GM21360 (cell line): ENCODE results near the gene TBRG4.

Experiments
- ATAC-seq: cut with Tn5 transposase; IDR thresholded peaks from one replicate; pipeline ENCODE4 v1.9.1; 2021; ENCODE audit warnings: mild to moderate bottlenecking, moderate library complexity; ENCODE audit not compliant: unreplicated experiment

Gene TBRG4

DNA sequence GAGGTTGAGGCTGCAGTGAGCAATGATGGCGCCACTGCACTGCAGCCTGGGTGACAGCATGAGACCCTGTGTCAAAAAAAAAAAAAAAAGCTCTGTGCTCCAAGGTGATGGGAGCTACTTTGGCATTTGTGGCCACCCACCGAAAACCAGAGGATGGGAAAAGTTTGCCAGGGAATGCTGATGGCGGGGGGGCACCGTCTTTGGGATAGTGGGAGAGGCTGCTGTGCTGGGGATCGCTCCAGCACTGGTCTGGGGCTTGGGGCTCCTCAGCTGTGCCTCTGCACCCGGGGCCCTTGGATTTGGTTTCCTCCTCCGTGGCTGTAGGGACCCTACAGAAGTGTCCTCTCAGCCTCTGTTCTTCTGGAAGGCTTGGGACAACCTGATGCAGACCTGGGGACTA, 34.4 kb upstream of the TBRG4 start:
- ATAC-seq, result no peak

DNA sequence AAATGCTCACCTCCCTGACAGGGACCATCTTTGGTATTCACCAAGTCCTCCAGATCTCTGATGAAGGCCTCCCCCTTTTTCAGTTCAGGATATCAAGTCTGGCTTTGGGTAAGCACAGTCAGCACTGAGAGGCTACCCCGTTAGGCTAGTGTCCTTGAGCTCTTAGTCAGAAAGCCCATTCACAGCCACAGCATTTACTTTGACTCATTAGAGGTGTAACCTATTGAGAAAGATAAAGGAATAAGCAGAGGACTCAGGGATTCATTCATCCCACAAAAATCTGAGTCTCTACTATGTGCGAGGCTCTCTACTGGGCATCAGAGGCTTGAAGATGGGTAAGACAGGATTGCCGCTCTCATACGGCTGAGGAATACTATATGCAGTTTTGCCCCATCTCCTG, 32.1 kb upstream of the TBRG4 start:
- no peak for ATAC-seq

DNA sequence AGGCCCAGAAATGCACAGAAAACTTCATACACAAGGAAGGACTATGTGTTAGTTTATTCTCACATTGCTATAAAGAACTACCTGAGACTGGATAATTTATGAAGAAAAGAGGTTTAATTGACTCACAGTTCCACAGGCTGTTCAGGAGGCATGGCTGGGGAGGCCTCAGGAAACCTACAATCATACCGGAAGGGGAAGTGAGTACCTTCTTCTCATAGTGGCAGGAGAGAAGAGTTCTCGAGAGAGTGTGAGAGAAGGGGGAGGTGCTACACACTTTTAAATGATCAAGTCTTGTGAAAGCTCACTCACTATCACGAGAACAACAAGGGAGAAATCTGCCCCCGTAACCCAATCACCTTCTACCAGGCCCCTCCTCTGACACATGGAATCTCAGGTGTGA, 29.3 kb upstream of the TBRG4 start:
- ATAC-seq, result no peak

DNA sequence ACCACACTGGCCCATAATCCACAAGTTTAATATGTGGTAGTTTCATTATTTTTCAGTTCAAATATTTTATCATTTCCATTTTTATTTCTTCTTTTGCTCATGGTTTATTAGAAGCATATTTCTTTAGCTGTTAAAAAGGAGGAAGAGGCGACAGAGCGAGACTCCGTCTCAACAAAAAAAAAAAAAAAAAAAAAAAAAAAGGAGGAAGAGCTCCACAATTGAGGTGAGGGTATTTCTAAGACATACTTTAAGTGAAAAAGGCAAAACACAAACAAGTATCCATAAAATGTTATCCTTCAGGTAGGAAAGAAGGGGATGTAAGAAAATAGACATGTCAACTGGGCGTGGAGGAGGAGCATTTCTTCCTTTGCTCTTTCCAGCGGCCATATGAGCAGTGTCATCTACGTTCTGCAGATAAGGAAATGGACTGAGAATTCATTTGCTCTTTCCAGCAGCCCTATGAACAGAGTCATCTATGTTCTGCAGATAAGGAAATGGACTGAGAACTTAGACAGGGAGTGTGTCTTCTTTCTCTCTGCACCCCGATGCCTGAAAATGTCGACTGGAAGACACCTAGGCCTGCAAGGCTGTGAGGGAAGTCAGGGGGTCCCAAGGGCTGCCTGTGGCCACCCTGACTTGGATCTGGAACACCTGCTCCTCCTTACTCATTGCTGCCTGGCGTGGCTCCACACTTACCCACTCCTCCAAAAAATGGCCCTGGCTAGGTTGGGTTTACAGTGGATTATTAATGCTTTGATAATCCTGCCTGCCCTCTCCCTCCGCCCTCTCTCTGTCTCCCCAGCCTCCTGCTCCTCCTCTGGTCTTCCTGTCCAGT, 27.2 kb upstream of the TBRG4 start:
- ATAC-seq, result no peak

DNA sequence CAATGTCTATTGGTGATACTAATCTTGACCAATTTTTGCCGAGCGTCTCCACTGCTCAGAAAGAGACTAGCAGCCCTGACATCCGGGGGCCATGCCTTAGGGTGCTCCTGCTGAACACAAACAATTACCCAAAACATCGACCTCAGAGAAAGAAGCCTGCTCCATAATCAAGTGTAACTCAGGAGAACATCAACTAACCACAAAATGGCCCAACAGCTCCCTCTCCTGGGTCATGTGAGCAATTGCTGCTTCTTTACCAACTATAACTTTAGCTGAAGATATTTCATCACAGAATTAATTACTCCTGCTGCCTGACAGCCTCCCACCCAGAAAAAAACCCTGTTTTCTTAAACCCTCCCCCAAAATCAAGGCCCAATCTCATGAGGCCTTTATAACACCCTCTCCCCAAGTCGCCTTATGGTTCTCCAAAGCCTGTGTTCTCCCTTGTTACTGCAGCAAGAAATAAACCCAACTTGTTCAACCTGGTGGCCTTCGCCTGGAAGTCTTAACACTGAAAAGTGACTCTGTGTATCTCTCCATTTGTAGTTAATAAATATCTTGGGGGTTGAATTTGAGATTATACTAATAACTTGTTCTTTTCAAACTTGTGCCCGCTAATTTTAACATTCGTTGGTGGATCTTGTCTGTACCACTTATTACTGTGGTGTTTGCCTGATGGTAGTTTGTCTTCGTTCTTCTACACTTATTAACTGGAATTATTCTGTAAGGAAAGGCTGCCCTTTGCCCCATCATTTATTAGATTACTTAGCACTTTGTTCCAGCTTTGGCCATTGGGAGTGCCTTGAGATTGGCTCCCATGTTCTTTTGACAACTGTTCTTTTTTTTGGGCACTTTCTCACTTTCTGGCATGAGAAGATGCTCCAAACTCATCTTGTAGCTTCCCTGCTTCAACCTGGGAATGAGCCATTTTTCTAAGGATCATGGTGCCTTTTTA, 24.9 kb upstream of the TBRG4 start:
- no peak for ATAC-seq

DNA sequence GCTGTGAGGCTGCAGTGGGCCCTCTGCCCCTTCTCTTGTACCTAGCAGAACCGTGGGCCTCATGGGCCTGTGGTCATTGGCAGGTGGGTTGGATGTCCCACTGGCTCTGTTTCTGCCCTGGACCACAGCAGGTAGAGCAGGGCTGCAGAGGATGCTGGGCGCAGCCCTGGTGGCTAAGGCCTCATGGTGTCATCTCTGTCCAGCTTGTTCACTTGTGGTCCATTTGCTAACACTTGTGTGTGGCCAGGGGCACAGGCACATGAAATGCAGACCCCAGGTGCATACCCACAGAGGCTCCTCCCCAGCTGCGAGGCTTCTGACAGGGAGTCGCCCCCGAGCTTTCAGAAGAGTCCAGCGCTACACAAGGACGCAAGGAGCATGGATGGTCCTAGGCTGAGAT, 22.4 kb upstream of the TBRG4 start:
- ATAC-seq, result no peak

DNA sequence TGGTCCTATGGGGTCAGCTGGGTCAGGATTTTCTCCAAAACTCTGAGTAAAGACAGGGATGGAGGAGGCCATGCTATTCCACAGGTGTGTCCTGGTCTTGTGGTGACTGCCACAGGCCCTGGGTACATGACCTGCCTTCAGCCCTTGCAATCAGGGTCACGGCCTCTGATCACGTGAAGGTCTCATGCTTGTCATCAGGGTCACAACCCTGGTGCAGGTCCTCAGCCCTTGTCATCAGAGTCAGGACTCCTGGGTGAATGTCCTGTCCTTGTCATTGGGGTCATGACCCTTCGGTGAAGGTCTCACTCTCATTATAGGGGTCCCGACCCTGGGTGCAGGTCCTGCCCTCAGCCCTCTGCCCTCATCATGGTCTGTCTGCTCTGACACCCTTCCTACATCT, 21.9 kb upstream of the TBRG4 start:
- ATAC-seq, result no peak

DNA sequence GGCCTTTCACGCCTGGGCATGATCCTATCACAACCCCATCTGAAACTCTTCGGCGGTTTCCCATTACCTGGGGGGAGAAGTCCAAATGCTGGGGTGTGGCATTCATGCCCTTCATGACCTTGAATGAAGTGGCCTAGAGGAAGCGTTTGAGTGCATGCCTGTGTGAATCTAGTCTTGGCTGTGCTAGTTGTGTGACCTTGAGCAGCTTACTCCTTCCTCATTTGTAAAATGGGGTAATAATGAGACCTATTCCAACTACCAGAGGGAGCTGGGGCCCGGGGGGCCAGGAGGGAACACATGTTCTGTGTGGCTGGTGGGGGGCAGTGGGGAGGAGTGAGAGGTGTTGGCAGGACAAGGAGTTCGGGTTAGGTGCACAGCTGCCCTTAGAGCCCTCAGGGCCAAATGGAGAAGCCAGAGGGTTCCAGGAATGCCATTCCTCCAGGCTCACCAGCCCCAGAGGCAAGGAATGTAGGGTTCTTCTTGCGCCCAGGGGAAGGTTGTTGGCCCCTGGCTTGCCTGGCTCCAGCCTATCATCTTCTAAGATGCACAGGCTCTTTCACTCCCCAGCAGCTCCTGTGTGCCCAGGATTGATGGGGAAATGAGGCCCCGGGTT, 21.3 kb upstream of the TBRG4 start:
- no peak for ATAC-seq

DNA sequence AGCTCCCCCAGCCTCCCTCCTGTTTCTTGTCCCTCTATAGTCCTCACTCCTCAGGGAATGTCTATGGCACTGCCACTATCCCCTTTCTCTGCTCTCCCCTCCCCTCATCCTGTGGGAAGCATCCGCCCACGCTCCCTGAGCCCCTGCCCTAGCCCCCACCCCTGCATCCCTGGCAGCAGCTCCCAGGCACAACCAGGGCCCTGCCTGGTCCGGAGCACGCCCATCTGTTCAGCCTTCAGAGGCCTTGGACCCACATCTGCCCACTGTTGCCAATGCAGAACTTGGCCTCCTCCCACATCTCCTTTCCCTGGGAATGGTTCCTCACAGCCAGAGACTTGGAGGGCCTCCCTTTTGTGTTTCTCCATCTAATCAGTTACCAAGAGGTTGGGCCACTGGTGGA, 20.4 kb upstream of the TBRG4 start:
- ATAC-seq, result no peak

DNA sequence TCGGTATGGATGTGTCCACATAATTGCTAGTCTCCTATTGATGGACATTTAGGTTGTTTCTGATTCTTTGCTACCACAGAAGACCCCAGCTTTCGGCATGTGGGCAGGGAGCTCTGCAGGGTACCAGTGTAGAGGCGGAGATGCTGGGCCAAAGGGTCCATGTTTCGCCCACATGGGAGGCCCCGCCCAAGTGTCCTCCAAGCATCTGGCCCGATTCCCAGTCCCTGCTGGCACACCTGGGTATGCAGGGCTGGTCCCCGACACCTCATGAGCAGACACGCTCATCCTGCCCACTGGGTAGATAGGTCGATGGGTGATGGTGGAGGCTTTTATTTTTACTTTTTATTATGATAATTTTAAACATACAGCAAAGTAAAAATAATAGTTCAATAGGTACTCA, 19.4 kb upstream of the TBRG4 start:
- no peak for ATAC-seq

DNA sequence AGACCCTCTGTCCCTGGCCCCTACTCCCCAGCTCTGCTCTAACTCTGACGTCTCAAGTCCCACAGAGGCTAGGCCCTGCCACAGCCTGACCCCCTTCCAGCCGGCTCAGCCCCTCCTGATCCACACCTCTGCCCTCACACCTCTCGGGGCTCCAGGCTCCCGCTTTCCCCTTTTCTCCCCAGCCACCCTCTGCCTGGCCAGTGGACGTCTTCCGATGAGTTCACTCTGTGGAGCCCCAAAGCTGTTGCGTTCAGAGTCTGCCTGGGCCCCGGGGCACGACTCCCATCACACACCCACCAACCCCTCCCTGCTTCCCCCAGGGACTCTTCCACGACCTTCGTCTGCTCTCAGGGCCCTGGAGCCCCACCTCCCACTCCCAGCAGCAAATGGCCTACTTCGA, 18.4 kb upstream of the TBRG4 start:
- ATAC-seq, result no peak

DNA sequence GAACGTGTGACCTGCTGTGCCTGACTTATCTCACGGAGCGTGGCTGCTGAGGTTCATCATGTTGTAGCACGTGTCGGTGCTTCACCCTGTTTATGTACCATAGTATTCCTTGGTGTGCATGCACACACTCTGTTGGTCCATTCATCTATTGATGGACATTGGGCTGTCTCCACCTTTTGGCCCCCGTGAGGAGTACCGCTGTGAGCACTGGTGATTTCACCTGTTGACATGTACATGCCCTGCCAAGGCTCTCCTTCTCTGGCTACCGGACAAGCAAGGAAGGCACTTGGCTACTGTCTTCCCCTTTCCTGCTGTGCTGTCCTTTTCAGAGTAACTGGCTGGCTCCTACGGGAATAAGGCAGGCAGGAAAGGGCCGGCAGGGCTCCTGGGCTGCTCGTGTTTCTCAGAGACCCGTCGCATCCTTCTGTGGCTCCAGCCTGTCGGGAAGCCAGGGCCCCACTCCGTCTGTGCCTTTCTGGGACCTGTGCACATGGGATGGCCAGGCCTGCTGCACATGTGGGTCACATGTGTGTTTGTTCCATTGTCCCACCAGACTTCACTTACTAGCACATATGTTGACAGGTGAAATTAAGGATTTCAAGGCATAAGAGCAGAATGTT, 17.8 kb upstream of the TBRG4 start:
- no peak for ATAC-seq

DNA sequence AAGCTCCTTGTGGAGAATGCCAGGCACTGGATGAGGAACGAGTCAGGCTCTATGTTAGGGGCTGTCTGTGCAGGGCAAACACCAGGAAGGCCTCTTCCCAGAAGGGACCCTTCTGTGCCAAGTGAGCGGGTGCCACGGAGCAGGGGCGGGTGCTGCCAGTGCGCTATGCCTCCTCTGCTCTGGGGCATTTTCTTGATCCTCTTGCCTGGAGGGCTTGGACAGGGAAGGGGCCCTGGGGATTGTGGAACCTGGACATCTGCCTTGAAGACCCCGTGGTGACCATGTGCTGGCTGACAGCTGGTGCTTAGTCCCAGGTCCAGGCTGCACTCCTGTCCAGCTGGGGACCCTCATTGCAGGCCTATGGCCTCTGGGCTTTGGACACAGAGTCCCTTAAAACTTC, 15.4 kb upstream of the TBRG4 start:
- ATAC-seq, result no peak

DNA sequence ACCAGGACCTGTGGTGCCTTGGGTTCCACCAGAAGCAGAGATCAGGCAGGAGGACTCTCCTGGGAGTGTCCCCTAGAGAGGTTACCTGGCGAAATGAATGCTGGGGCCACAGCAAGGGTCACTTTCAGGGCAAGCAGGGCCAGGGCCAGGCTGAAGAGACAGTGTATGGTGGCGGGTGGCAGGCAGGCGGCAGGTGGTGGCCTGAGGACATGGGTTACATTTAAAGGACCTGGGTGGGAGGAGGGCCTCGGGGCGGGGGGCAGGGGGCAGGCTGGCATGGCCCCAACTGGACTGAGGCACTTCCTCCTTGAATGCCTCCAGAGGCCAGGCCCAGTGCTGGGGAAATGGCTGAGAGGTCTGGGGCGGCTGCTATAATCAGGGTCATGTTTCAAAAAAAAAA, 14.7 kb upstream of the TBRG4 start:
- no peak for ATAC-seq

DNA sequence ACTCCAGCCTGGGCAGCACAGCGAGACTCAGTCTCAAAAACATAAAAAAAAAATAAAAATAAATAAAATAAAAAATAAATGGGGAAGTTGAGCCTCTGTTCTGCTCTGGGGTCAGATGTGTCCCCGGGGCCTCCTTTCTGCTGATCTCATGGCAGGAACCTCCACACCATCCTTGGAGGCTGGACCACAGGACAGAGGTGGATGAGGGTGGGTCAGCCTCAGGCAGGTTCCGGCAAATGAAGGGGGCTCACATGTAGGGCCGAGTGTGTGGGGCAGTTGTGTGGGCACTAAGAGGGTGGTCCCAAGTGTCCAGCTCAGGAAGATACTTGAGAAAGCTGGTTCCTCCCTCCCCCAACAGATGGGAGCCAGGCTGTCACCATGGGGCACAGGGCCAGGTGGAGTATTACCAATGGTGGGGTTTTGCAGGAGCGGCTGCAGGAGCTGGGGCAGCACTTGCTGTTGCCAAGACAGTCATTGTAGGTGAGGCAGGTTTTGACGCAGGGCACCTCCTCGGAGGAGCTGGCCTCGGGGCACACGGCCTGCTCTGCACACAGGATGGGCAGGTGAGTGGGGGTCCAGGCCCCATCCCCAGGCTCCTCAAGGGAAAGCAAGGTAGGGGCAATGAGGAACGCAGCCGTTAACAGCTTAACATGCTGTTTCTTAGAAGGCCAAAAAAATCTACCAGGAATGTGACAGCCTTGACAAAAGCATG, 13.9 kb upstream of the TBRG4 start:
- ATAC-seq, result no peak

DNA sequence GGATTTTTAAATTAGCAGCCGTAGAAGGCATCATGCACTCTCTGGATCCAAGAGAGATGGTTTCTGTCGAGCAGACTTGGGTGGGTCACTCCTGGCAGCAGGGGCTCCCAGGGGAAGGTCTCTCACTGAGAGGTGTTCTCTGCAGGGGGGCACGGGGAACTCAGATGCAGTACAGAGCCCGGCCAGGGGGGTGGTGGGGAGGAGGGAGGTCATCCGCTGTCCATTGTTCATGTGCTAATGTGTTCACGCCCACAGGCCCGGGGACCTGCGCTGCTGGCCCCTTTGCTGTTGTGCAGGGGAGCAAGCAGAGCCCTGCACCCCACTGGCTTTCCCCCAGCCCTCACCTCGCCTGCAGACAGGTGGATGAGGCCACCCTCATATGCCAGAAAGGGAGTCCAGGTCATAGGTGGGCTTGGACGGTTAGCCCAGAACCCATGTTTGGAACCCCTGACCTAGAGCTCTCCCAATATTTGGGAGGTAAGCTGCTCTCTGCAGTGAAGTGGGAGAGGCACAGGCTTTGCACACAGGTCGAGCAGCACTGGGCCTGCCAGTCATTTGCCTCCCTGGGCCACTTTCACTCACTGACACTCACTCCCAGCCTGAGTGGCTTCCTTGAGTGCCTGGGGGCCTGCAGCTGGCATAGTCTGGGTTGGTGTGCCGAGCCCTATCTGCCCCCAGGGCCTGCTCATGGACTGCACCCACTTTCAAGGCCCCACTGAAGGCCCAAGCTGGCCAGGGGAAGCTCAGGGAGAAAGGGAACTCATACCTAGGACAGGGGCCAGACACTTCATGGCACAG, 12.6 kb upstream of the TBRG4 start:
- ATAC-seq, result no peak

DNA sequence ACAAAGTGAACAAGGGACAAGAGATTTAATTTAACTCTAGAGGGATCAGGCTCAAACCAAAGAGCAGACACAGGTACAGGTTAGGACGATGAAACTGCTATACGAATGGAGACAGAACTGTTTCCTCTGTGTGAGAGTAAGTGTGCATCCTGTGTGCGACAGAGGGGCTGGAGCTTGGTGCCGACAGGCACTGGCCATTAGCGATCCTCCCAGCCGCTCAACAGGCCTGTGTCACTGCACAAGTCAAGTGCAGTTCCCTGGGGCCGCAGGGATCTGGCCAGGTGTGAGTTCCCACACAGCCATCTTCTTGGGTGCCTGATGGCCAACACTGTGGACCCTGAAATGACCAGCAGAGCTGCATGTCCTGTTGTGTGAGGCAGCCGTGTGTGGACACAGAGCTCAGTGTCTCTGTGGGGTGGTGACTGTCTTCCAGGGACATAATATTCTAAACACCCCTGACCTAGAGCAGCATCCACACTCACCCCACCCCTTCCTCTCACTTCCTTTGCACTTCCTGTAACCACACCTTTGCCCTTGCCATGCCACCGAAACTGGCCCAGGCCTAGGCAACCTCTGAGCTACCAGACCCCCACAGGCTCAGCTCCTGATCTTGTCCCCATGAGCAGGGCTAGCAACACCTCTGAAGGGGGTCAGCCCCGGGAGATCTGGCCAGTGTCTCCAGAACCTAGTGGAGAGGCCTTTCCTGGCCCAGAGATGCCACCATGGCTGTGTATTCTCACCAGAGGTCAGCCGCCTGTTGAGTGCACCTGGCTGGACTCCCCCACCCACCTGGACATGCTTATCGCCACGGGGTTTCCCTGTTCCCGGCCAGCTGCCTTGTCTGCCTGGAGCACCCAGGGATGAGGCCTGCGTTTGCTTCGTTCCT, 11.7 kb upstream of the TBRG4 start:
- ATAC-seq, result no peak

DNA sequence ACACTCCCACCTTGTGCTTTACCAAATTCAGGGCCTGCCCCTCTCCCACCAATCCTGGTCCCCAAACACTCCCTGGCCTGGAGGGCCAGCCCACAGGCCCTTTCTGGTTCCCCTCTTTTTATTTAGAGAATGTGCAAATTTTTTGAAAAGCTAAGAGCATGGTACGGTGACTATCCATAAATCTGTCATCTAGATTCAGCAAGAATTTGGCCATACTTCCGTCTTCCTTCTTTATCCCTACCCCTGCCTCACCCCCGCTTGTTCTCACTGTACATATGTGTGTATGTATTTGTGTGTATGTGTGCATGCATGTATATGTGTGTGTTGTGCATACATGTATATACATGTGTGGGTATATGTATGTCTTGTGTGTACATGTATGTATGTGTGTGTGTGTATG, 8.1 kb upstream of the TBRG4 start:
- no peak for ATAC-seq

DNA sequence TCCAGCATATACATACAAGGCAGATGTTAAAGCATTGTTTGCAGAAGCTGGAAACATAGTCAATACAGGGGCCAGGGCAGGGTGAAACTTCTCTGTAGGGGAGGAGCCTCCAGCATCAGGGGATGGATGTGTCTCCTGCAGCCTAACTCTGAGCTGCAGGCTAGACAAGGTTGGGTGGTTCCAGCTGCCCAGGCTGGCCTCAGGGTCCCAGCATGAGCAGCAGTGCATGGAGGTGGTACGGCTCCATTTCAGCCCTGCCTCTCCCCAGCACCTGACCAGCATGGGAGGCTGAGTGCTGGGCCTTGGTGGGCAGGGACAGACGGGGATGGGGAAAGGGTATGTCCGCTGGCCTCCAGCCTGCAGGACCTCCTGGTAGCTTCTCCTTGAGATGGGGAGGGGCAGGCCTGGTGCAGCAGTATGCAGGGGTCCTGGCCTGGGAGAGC, 7.4 kb upstream of the TBRG4 start:
- no peak for ATAC-seq
